Measurements from ENCODE around the gene ATRNL1.

Gene ATRNL1

DNA sequence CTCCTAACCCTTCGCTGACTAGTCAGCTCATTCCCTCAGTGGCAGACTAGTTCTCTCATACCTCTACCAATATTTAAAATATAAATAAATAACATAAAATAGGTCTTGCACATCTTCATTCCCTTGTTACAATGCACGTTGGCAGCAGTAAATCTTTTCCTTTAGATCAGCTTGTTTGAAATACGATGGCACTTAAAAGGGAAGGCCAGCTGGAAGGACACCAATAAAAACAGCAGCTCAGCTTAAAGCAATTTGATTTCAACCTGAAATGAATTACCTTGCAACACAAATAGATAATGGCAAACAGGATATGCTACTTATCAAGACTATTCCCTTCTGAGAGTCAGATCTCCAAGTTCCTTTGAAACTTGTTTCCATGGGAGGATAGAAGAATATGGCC, 858.1 kb downstream of the ATRNL1 start:
- TF ChIP-seq CTCF (IDR thresholded peaks at IDR 0.05; ENCODE audit: low read length) (no peak), EZH2 (IDR thresholded peaks at IDR 0.05; ENCODE audit: borderline replicate concordance, low read length) (no peak)
- Histone ChIP-seq H2AFZ (ENCODE audit: low read length) (no peak overlapping the region), H3K36me3 (ENCODE audit: insufficient read depth, low read length) (no peaks in the 10 kb centered on the region), H3F3A (ENCODE audit: insufficient read depth, low read length) (no peaks in the 10 kb centered on the region), H3K27me3 (ENCODE audit: insufficient read depth, low read length) (no peaks in the 10 kb centered on the region), H4K20me1 (ENCODE audit: insufficient read depth, low read length) (no peaks in the 10 kb centered on the region), H3K27ac (ENCODE audit: low read depth, low read length, poor library complexity, severe bottlenecking) (no peak overlapping the region), H3K4me3 (ENCODE audit: low read depth, low read length, poor library complexity, severe bottlenecking) (no peak overlapping the region), H3K9me2 (ENCODE audit: low read depth, low read length) (no peaks in the 10 kb centered on the region), H3K4me2 (ENCODE audit: low read length) (no peak overlapping the region), H3K9me3 (ENCODE audit: low read length) (no peaks in the 10 kb centered on the region), H3K4me1 (ENCODE audit: insufficient read depth, low read length, severe bottlenecking) (no peaks in the 10 kb centered on the region), H3K9ac (ENCODE audit: low read length) (no peak overlapping the region), H3K79me2 (ENCODE audit: insufficient read depth, low read length) (no peaks in the 10 kb centered on the region)

GRCh38 chr10:115953281-115953680, 860.1 kb downstream of the ATRNL1 start:
- no peak overlapping the region for H3K4me3 ChIP-seq (ENCODE audit: low read depth, low read length, poor library complexity, severe bottlenecking)
- no peak overlapping the region for H3K27ac ChIP-seq (ENCODE audit: low read depth, low read length, poor library complexity, severe bottlenecking)
- no peak for TF ChIP-seq EZH2 (IDR thresholded peaks at IDR 0.05; ENCODE audit: borderline replicate concordance, low read length)
- TF ChIP-seq CTCF (IDR thresholded peaks at IDR 0.05; ENCODE audit: low read length): no peak
- H3K9ac ChIP-seq (ENCODE audit: low read length): no peak overlapping the region
- no peak overlapping the region for H2AFZ ChIP-seq (ENCODE audit: low read length)
- H3K4me1 ChIP-seq (ENCODE audit: insufficient read depth, low read length, severe bottlenecking): no peaks in the 10 kb centered on the region
- no peaks in the 10 kb centered on the region for H3K9me3 ChIP-seq (ENCODE audit: low read length)
- no peaks in the 10 kb centered on the region for H3K27me3 ChIP-seq (ENCODE audit: insufficient read depth, low read length)
- no peak overlapping the region for H3K4me2 ChIP-seq (ENCODE audit: low read length)
- no peaks in the 10 kb centered on the region for H3K36me3 ChIP-seq (ENCODE audit: insufficient read depth, low read length)
- H3K9me2 ChIP-seq (ENCODE audit: low read depth, low read length): no peaks in the 10 kb centered on the region
- H4K20me1 ChIP-seq (ENCODE audit: insufficient read depth, low read length): no peaks in the 10 kb centered on the region
- H3F3A ChIP-seq (ENCODE audit: insufficient read depth, low read length): no peaks in the 10 kb centered on the region
- H3K79me2 ChIP-seq (ENCODE audit: insufficient read depth, low read length): no peaks in the 10 kb centered on the region

DNA sequence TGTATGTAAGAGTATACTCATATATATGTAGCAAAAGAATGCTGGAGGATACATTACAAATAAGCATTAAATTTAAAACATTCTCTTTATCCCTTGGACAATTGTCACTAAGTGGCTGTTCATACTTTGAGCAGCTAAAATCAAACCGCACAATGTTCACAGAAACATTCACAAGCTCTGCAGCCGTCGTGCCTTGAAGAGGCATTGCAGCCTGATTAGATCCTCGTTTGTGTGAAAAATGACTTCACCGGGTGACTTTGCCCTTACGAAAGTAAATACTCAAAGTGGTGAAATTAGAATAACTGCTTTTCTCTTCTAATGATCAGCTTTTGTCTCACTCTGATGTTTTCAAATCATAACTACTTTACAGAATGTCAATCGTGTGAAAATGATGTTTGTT, 860.8 kb downstream of the ATRNL1 start:
- H3K4me2 ChIP-seq (ENCODE audit: low read length): no peak overlapping the region
- no peak overlapping the region for H2AFZ ChIP-seq (ENCODE audit: low read length)
- H3F3A ChIP-seq (ENCODE audit: insufficient read depth, low read length): no peaks in the 10 kb centered on the region
- H3K9me3 ChIP-seq (ENCODE audit: low read length): no peaks in the 10 kb centered on the region
- H3K36me3 ChIP-seq (ENCODE audit: insufficient read depth, low read length): no peaks in the 10 kb centered on the region
- no peaks in the 10 kb centered on the region for H3K9me2 ChIP-seq (ENCODE audit: low read depth, low read length)
- H3K27me3 ChIP-seq (ENCODE audit: insufficient read depth, low read length): no peaks in the 10 kb centered on the region
- no peaks in the 10 kb centered on the region for H3K79me2 ChIP-seq (ENCODE audit: insufficient read depth, low read length)
- H4K20me1 ChIP-seq (ENCODE audit: insufficient read depth, low read length): no peaks in the 10 kb centered on the region
- no peak for TF ChIP-seq EZH2 (IDR thresholded peaks at IDR 0.05; ENCODE audit: borderline replicate concordance, low read length)
- no peak for TF ChIP-seq CTCF (IDR thresholded peaks at IDR 0.05; ENCODE audit: low read length)
- H3K27ac ChIP-seq (ENCODE audit: low read depth, low read length, poor library complexity, severe bottlenecking): no peak overlapping the region
- no peaks in the 10 kb centered on the region for H3K4me1 ChIP-seq (ENCODE audit: insufficient read depth, low read length, severe bottlenecking)
- no peak overlapping the region for H3K9ac ChIP-seq (ENCODE audit: low read length)
- no peak overlapping the region for H3K4me3 ChIP-seq (ENCODE audit: low read depth, low read length, poor library complexity, severe bottlenecking)

Data from OCI-LY1 (cell line).